H1 (cell line): ENCODE measurements around the gene MYL5. TPM values are rescaled to one million over a fixed set of nuclear protein-coding genes. Genes with fewer than 3 reads are reported as not detected.

ENCODE experiments used
- CTCF ChIA-PET: fragments of 300-600 bp; sonication (Branson Sonifier 250); formaldehyde crosslinking; loops from one replicate; lab custom pipeline; 2021; ENCODE audit not compliant: partially characterized antibody; lab: Charles Lee
- POLR2A ChIA-PET: fragments of 300-600 bp; sonication (Branson Sonifier 250); formaldehyde crosslinking; loops from one replicate; lab custom pipeline; 2021; ENCODE audit warnings: inconsistent platforms; ENCODE audit not compliant: partially characterized antibody; lab: Charles Lee
- DNase-seq, 2 experiments: peaks; one replicate each; pipeline versions ENCODE4 v3.0.0 to v3.0.0-alpha.2; 2010 to 2022; ENCODE audit warnings: low spot score in 2 of 2, low read depth in 1 of 2, mixed read lengths in 1 of 2
- FAIRE-seq: peaks from 2 replicates; lab custom pipeline; 2011; peaks lifted over from hg19 to GRCh38; lab: Jason Lieb, UNC
- H2AFZ ChIP-seq: 2 replicates; pipeline ENCODE4 v1.8.1; 2012; ENCODE audit warnings: low read length, inconsistent platforms
- H2AK5ac ChIP-seq: 2 replicates; pipeline ENCODE4 v1.6.1; 2013; ENCODE audit warnings: low read depth, low read length
- H2BK120ac ChIP-seq: replicated peaks from 2 replicates; pipeline ENCODE3; 2013; ENCODE audit warnings: low read depth, low read length, inconsistent platforms
- H2BK12ac ChIP-seq: 2 replicates; pipeline ENCODE4 v1.6.1; 2013; ENCODE audit warnings: low read depth, low read length
- H2BK15ac ChIP-seq: 2 replicates; pipeline ENCODE4 v1.6.1; 2013; ENCODE audit warnings: low read length
- H2BK20ac ChIP-seq: 2 replicates; pipeline ENCODE4 v1.6.1; 2013; ENCODE audit warnings: low read length
- H2BK5ac ChIP-seq: 2 replicates; pipeline ENCODE4 v1.6.1; 2013; ENCODE audit warnings: low read depth, low read length
- H3K14ac ChIP-seq: 2 replicates; pipeline ENCODE4 v1.6.1; 2013; ENCODE audit warnings: inconsistent platforms; ENCODE audit not compliant: insufficient read length
- H3K18ac ChIP-seq: 2 replicates; pipeline ENCODE4 v1.6.1; 2013; ENCODE audit warnings: low read length; ENCODE audit errors: extremely low read depth
- H3K23ac ChIP-seq: 2 replicates; pipeline ENCODE4 v1.6.1; 2013; ENCODE audit warnings: inconsistent platforms; ENCODE audit not compliant: insufficient read length
- H3K23me2 ChIP-seq: 2 replicates; pipeline ENCODE4 v1.6.1; 2013; ENCODE audit warnings: low read depth, low read length
- H3K27ac ChIP-seq: 2 replicates; pipeline ENCODE4 v1.6.1; 2011; ENCODE audit warnings: low read depth, low read length, inconsistent platforms
- H3K27me3 ChIP-seq, 4 experiments: replicated peaks in 1 of 4; 1 replicate in 1 of 4; 2 replicates in 3 of 4; pipeline versions ENCODE4 v1.6.1 to v1.8.1; 2011 to 2013; ENCODE audit warnings: low read length in 3 of 4, mild to moderate bottlenecking in 3 of 4, inconsistent platforms in 2 of 4, mixed read lengths in 2 of 4, moderate library complexity in 1 of 4; ENCODE audit not compliant: control insufficient read depth in 3 of 4, insufficient read depth in 3 of 4; ENCODE audit errors: extremely low read depth in 1 of 4
- H3K36me3 ChIP-seq, 4 experiments: 2 replicates each; pipeline versions ENCODE4 v1.6.1 to v1.8.1; 2011 to 2013; ENCODE audit warnings: mild to moderate bottlenecking in 4 of 4, low read length in 3 of 4, moderate library complexity in 2 of 4, control low read depth in 1 of 4, inconsistent platforms in 1 of 4; ENCODE audit not compliant: insufficient read depth in 4 of 4, control insufficient read depth in 2 of 4
- H3K4ac ChIP-seq: replicated peaks from 2 replicates; pipeline ENCODE3; 2013; ENCODE audit warnings: low read length, low read depth, mixed read lengths, inconsistent platforms; ENCODE audit not compliant: insufficient read length
- H3K4me1 ChIP-seq, 4 experiments: replicated peaks in 1 of 4; 1 replicate in 1 of 4; 2 replicates in 3 of 4; pipeline versions ENCODE4 v1.6.1 to v1.8.1; 2011 to 2013; ENCODE audit warnings: low read length in 3 of 4, inconsistent platforms in 2 of 4, mixed read lengths in 1 of 4; ENCODE audit not compliant: insufficient read depth in 4 of 4, control insufficient read depth in 3 of 4
- H3K4me2 ChIP-seq, 2 experiments: 2 replicates each; pipeline versions ENCODE4 v1.6.1 to v1.8.1; 2011 to 2013; ENCODE audit warnings: low read depth in 2 of 2, low read length in 2 of 2, control low read depth in 1 of 2, inconsistent platforms in 1 of 2, mild to moderate bottlenecking in 1 of 2; ENCODE audit not compliant: insufficient read depth in 1 of 2
- H3K4me3 ChIP-seq, 4 experiments: fragments of 200-600, 300-600 bp in 1 of 4; sonication (generic), shearing (Covaris generic), sonication (Bioruptor Twin) in 1 of 4; 2 replicates each; pipeline versions ENCODE4 v1.5.1 to v1.8.1; 2011 to 2016; ENCODE audit warnings: low read length in 4 of 4, low read depth in 3 of 4, control low read depth in 2 of 4, inconsistent platforms in 2 of 4, mild to moderate bottlenecking in 2 of 4, mixed read lengths in 1 of 4, moderate library complexity in 1 of 4; ENCODE audit not compliant: insufficient read depth in 2 of 4; ENCODE audit errors: extremely low read depth in 1 of 4
- H3K56ac ChIP-seq: replicated peaks from 2 replicates; pipeline ENCODE3; 2013; ENCODE audit warnings: low read depth, mild to moderate bottlenecking, mixed read lengths, low read length, inconsistent platforms; ENCODE audit not compliant: insufficient read length
- H3K79me1 ChIP-seq: 2 replicates; pipeline ENCODE4 v1.6.1; 2013; ENCODE audit warnings: low read depth, low read length, control low read depth
- H3K79me2 ChIP-seq, 2 experiments: 2 replicates each; pipeline versions ENCODE4 v1.6.1 to v1.8.1; 2012 to 2013; ENCODE audit warnings: low read length in 2 of 2, mild to moderate bottlenecking in 2 of 2, inconsistent platforms in 1 of 2; ENCODE audit not compliant: insufficient read depth in 2 of 2, control insufficient read depth in 1 of 2
- H3K9ac ChIP-seq, 4 experiments: replicated peaks in 1 of 4; 1 replicate in 1 of 4; 2 replicates in 3 of 4; pipeline versions ENCODE4 v1.6.1 to v1.8.1; 2011 to 2013; ENCODE audit warnings: low read depth in 3 of 4, low read length in 3 of 4, control low read depth in 2 of 4, mild to moderate bottlenecking in 2 of 4, moderate library complexity in 2 of 4, inconsistent platforms in 1 of 4; ENCODE audit errors: extremely low read depth in 1 of 4
- H3K9me3 ChIP-seq, 2 experiments: 2 replicates each; pipeline versions ENCODE4 v1.6.1 to v1.8.1; 2012 to 2013; ENCODE audit warnings: mild to moderate bottlenecking in 2 of 2, moderate library complexity in 2 of 2, control low read depth in 1 of 2, inconsistent platforms in 1 of 2, low read depth in 1 of 2, low read length in 1 of 2, mixed read lengths in 1 of 2; ENCODE audit not compliant: insufficient read depth in 2 of 2
- H4K20me1 ChIP-seq, 2 experiments: replicated peaks in 1 of 2; 2 replicates each; pipeline versions ENCODE3 to v1.8.1; 2011 to 2013; ENCODE audit warnings: inconsistent platforms in 2 of 2, low read length in 2 of 2, mild to moderate bottlenecking in 1 of 2; ENCODE audit not compliant: insufficient read depth in 2 of 2, control insufficient read depth in 1 of 2
- H4K5ac ChIP-seq: 2 replicates; pipeline ENCODE4 v1.6.1; 2013; ENCODE audit warnings: low read length, low read depth, mixed read lengths, inconsistent platforms; ENCODE audit not compliant: insufficient read length
- H4K8ac ChIP-seq: 2 replicates; pipeline ENCODE4 v1.8.0; 2013; ENCODE audit warnings: mild to moderate bottlenecking, moderate library complexity, low read length, inconsistent platforms; ENCODE audit not compliant: insufficient read depth; ENCODE audit errors: extremely low read depth
- H4K91ac ChIP-seq: replicated peaks from 2 replicates; pipeline ENCODE3; 2013; ENCODE audit warnings: low read length, mixed read lengths, inconsistent platforms; ENCODE audit not compliant: insufficient read length
- CHD1 ChIP-seq: IDR thresholded peaks from 2 replicates; pipeline ENCODE4 v1.6.1; 2012; ENCODE audit warnings: low read depth, low read length, improper control_type of control experiment
- CHD2 ChIP-seq: IDR thresholded peaks from 2 replicates; pipeline ENCODE4 v1.6.1; 2012; ENCODE audit warnings: low read length, improper control_type of control experiment
- CTBP2 ChIP-seq: IDR thresholded peaks from 2 replicates; pipeline ENCODE4 v1.7.0; 2011; ENCODE audit warnings: borderline replicate concordance, mild to moderate bottlenecking, moderate library complexity, mixed read lengths, low read length; ENCODE audit not compliant: insufficient read depth, insufficient read length
- FOSL1 ChIP-seq: IDR thresholded peaks from 2 replicates; pipeline ENCODE4 v1.6.1; 2011; ENCODE audit warnings: mild to moderate bottlenecking, low read depth, low read length, moderate library complexity; ENCODE audit not compliant: insufficient read depth
- GTF2F1 ChIP-seq: IDR thresholded peaks from 2 replicates; pipeline ENCODE4 v1.6.1; 2012; ENCODE audit warnings: low read depth, low read length, improper control_type of control experiment, borderline replicate concordance
- HDAC6 ChIP-seq: IDR thresholded peaks from one replicate; pipeline ENCODE4 v1.7.1; 2012; ENCODE audit warnings: low read depth, mild to moderate bottlenecking, inconsistent platforms, low read length, moderate library complexity
- JUND ChIP-seq: IDR thresholded peaks from 2 replicates; pipeline ENCODE4 v1.6.1; 2011; ENCODE audit warnings: mild to moderate bottlenecking, improper control_type of control experiment, low read length
- SAP30 ChIP-seq: fragments of 300-600 bp; sonication (generic); IDR thresholded peaks from 2 replicates; pipeline ENCODE4 v1.7.1; 2012; ENCODE audit warnings: low read length, moderate library complexity, mild to moderate bottlenecking, inconsistent platforms; ENCODE audit not compliant: insufficient read depth, insufficient replicate concordance
- SIN3A ChIP-seq, 2 experiments: IDR thresholded peaks in 1 of 2; conservative IDR thresholded peaks in 1 of 2; 2 replicates each; pipeline ENCODE4 v1.6.1; 2011 to 2012; ENCODE audit warnings: low read length in 2 of 2, improper control_type of control experiment in 1 of 2, low read depth in 1 of 2, mild to moderate bottlenecking in 1 of 2
- SUZ12 ChIP-seq: fragments of 200-600 bp; sonication (generic); IDR thresholded peaks from 2 replicates; pipeline ENCODE4 v1.6.1; 2012; ENCODE audit warnings: mild to moderate bottlenecking, inconsistent platforms, low read length, moderate library complexity, mixed read lengths
- TAF7 ChIP-seq: optimal IDR thresholded peaks from 2 replicates; pipeline ENCODE3; 2011; ENCODE audit warnings: low read depth, mild to moderate bottlenecking, inconsistent platforms, low read length, moderate library complexity, borderline replicate concordance
- YY1 ChIP-seq: IDR thresholded peaks from 2 replicates; pipeline ENCODE4 v1.6.1; 2011; ENCODE audit warnings: low read depth, mild to moderate bottlenecking, low read length
- WGBS, 2 experiments: shearing (Covaris generic) in 1 of 2; methylation state at CpG; one replicate each; pipeline versions ENCODE4 v1.1.6 to v1.1.7; 2013 to 2015; ENCODE audit warnings: low lambda C conversion rate in 2 of 2, mixed read lengths in 2 of 2, inconsistent platforms in 1 of 2, low coverage in 1 of 2, missing lambda C conversion rate in 1 of 2; ENCODE audit not compliant: insufficient replicate concordance in 2 of 2, insufficient coverage in 1 of 2, insufficient read length in 1 of 2; ENCODE audit errors: extremely low coverage in 1 of 2, missing lambda C conversion rate in 1 of 2; 5-methylcytosine and 5-hydroxymethylcytosine counted together
- polyA plus RNA-seq, 7 experiments: library from polyadenylated mRNA; depleted of rRNA in 3 of 7; stranded (reverse) in 5 of 7; unstranded in 2 of 7; fragments of >200 nt in 5 of 7; fragments of 200-250 nt in 2 of 7; gene quantifications; 1 replicate in 5 of 7; 2 replicates in 1 of 7; 4 replicates in 1 of 7; pipeline versions ENCODE4 v1.2.1 to v1.2.3, GENCODE V29; 2011 to 2013; ENCODE audit warnings: missing spikeins in 2 of 7, mixed read lengths in 2 of 7
- total RNA-seq: library from RNA; stranded (reverse); fragmentation: NEBNext Ultra II Directional; extraction: Animal tissue kit (Norgen Biotek cat#: 25700); gene quantifications from 2 replicates; pipeline ENCODE4 v1.2.1, GENCODE V29; 2021

MYL5 gene
- total and polyA plus RNA-seq, 2 of the 8 experiments (the other 6 are each of a cell fraction or from before 2014, with no cell fraction given): 5.7 to 6.8 TPM

DNA sequence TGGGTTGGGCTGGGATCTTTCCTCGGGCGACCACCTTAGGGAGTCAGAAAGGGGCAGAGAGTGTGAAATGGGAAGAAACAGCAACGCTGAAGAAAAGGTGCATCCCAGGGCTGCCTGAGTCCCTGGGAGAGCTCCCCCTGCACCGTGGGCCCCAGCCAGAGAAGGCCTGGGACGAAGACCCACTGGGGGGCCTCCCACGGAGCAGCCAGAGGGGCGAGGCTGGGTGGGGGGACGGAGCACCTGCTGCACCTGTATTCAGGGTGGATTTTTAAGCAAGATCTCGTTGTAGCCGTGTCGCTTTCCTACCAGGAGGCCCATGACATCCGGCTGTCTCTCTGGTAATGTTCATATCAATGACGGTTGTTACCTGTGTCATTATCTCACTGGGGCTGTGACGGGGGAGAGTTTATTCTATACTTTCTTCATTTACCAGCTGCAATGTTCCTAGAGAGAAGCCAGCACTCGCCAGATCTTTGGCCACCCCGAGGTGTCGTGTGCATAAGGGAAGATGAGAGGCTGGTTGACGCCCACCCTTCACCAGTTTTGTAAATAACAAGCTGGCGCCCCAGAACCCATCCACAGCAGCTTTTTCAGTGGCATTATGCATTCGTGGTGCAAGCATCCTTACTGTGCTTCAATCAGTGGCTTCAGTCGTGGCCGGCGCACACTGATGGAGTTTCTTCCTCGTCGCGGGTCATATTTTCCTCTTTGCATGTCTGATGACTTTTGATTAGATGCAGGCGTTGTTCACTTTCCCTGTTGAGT is 25.7 kb downstream of the MYL5 start:
- Histone ChIP-seq H4K20me1 (peaks cover 0 to 1% of the 10 kb centered on the region in 2 experiments), H3K79me2 (no peaks in the 10 kb centered on the region), H3K27ac (no peak overlapping the region), H3K79me1 (no peaks in the 10 kb centered on the region), H4K8ac (no peak overlapping the region), H3K9me3 (no peaks in the 10 kb centered on the region), H3K4me2 (no peak overlapping the region), H4K91ac (no peak overlapping the region), H4K5ac (no peak overlapping the region), H3K36me3 (no peaks in the 10 kb centered on the region), H2AK5ac (no peak overlapping the region), H2BK15ac (no peak overlapping the region), H3K4me1 (no peaks in the 10 kb centered on the region; a peak in 2 of 7 replicates), H3K4me3 (no peak overlapping the region), H2BK12ac (no peak overlapping the region), H3K23me2 (peaks cover 4% of the 10 kb centered on the region; the same call in 1 of the 2 replicates), H3K4ac (no peak overlapping the region), H3K27me3 (peaks cover 0 to 5% (median 2%) of the 10 kb centered on the region in 4 experiments; a peak in 3 of 7 replicates), H2BK20ac (no peak overlapping the region), H2AFZ (no peak overlapping the region), H2BK5ac (no peak overlapping the region), H2BK120ac (no peak overlapping the region), H3K14ac (no peak overlapping the region), H3K9ac (no peak overlapping the region), H3K56ac (no peak overlapping the region), H3K18ac (no peak overlapping the region), H3K23ac (no peak overlapping the region)
- ChIA-PET CTCF (interaction anchor here (0.7 to 5.2 kb wide), 10 partner anchors 9 to 97 kb away, joined by 3 to 65 read pairs (median 4); no protein-coding TSS in a partner anchor), POLR2A (interaction anchor here (0.7 to 2.8 kb wide), 7 partner anchors 9 to 26 kb away, joined by 3 to 12 read pairs (median 5); partner anchors contain the start of genes ATP5ME, MYL5 and SLC49A3)
- 90% methylated on average over 25 of the region's 27 CpGs; no CpG with 5 or more reads in 1 of the 2 experiments for WGBS, 2 experiments
- FAIRE-seq (no peak), DNase-seq (no peak)
- TF ChIP-seq CTBP2 (no peak), SUZ12 (no peak), CHD1 (no peak), TAF7 (no peak), CHD2 (no peak), SIN3A (conservative IDR thresholded peaks at IDR 0.05 in 1 of 2, IDR thresholded peaks at IDR 0.05 in 1 of 2; ENCODE audit: low read depth in 1 of 2, low read length in 2 of 2) (no peak), FOSL1 (no peak), SAP30 (no peak), GTF2F1 (no peak), HDAC6 (no peak), JUND (no peak), YY1 (no peak)
